Measurements from ENCODE around the gene TEKT3. TPM values are rescaled to one million over a fixed set of nuclear protein-coding genes. Genes with fewer than 3 reads are reported as not detected.

The TEKT3 gene
- total RNA-seq, 1 donor from 2014 or later, result 3.8 TPM

- Mint-ChIP-seq H3K4me1 (peaks cover 38% of the 10 kb centered on the region), H3K4me3 (no peak overlapping the region), H3K9me3 (no peaks in the 10 kb centered on the region), H3K27ac (no peak overlapping the region), H3K27me3 (ENCODE audit: low read depth) (peaks cover 41% of the 10 kb centered on the region), H3K36me3 (peaks cover 9% of the 10 kb centered on the region)
- no peak for DNase-seq (ENCODE audit: low spot score in 2 of 2, unreplicated experiment in 2 of 2)
- TF ChIP-seq, protein P1, sequence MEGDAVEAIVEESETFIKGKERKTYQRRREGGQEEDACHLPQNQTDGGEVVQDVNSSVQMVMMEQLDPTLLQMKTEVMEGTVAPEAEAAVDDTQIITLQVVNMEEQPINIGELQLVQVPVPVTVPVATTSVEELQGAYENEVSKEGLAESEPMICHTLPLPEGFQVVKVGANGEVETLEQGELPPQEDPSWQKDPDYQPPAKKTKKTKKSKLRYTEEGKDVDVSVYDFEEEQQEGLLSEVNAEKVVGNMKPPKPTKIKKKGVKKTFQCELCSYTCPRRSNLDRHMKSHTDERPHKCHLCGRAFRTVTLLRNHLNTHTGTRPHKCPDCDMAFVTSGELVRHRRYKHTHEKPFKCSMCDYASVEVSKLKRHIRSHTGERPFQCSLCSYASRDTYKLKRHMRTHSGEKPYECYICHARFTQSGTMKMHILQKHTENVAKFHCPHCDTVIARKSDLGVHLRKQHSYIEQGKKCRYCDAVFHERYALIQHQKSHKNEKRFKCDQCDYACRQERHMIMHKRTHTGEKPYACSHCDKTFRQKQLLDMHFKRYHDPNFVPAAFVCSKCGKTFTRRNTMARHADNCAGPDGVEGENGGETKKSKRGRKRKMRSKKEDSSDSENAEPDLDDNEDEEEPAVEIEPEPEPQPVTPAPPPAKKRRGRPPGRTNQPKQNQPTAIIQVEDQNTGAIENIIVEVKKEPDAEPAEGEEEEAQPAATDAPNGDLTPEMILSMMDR (IDR thresholded peaks at IDR 0.05; ENCODE audit: unreplicated experiment), result no peak
Measured at GRCh38 chr17:15257796-15258512, 83.4 kb downstream of the TEKT3 start.

GRCh38 chr17:15257258-15257788, 84.1 kb downstream of the TEKT3 start:
- TF ChIP-seq, protein P1 (IDR thresholded peaks at IDR 0.05; ENCODE audit: unreplicated experiment), result peak; percentile 84
- peaks cover 36% of the 10 kb centered on the region for H3K4me1 Mint-ChIP-seq
- H3K27me3 Mint-ChIP-seq (ENCODE audit: low read depth), result peaks cover 34% of the 10 kb centered on the region
- no peaks in the 10 kb centered on the region for H3K9me3 Mint-ChIP-seq
- peaks cover 9% of the 10 kb centered on the region for H3K36me3 Mint-ChIP-seq
- DNase-seq (ENCODE audit: low spot score in 2 of 2, unreplicated experiment in 2 of 2), result peak; percentile 37 to 71
- no peak overlapping the region for H3K27ac Mint-ChIP-seq
- peak overlapping the region; percentile 16 for H3K4me3 Mint-ChIP-seq

GRCh38 chr17:15256689-15257088, 84.7 kb downstream of the TEKT3 start:
- peaks cover 9% of the 10 kb centered on the region for H3K36me3 Mint-ChIP-seq
- TF ChIP-seq, protein P1 (IDR thresholded peaks at IDR 0.05; ENCODE audit: unreplicated experiment), result no peak
- no peaks in the 10 kb centered on the region for H3K9me3 Mint-ChIP-seq
- no peak for DNase-seq (ENCODE audit: low spot score in 2 of 2, unreplicated experiment in 2 of 2)
- no peak overlapping the region for H3K27ac Mint-ChIP-seq
- H3K4me1 Mint-ChIP-seq, result peaks cover 30% of the 10 kb centered on the region
- peaks cover 28% of the 10 kb centered on the region for H3K27me3 Mint-ChIP-seq (ENCODE audit: low read depth)
- H3K4me3 Mint-ChIP-seq, result no peak overlapping the region

- peaks cover 24% of the 10 kb centered on the region for H3K4me1 Mint-ChIP-seq
- no peak for DNase-seq (ENCODE audit: low spot score in 2 of 2, unreplicated experiment in 2 of 2)
- H3K9me3 Mint-ChIP-seq, result no peaks in the 10 kb centered on the region
- TF ChIP-seq, protein P1 (IDR thresholded peaks at IDR 0.05; ENCODE audit: unreplicated experiment), result no peak
- H3K4me3 Mint-ChIP-seq, result no peak overlapping the region
- peaks cover 9% of the 10 kb centered on the region for H3K36me3 Mint-ChIP-seq
- peak overlapping the region; percentile 81 for H3K27ac Mint-ChIP-seq
- peaks cover 20% of the 10 kb centered on the region for H3K27me3 Mint-ChIP-seq (ENCODE audit: low read depth)
Measured at GRCh38 chr17:15255713-15256454, 85.5 kb downstream of the TEKT3 start.

Other genes with a start within 250 kb of the TEKT3 start
- gene PMP22, start 76.3 kb downstream of the TEKT3 start, total RNA-seq, result 49.4 to 52.5 TPM (median 50.4 TPM) in 3 replicates
- 34.1 to 39.7 TPM (median 34.8 TPM) in 3 replicates for gene CDRT4, start 126.0 kb upstream of the TEKT3 start, total RNA-seq
- gene TVP23C, start 221.9 kb upstream of the TEKT3 start, total RNA-seq, result 61.1 to 66.4 TPM (median 62.0 TPM) in 3 replicates